WTC11 (cell line): ENCODE data around the gene GRK6.
A peak's percentile ranks its signal among the peaks of the same experiment; 100 is the strongest.

ENCODE experiments used
- CREB1 ChIP-seq: sonication (generic); formaldehyde crosslinking; IDR thresholded peaks from 2 replicates; pipeline ENCODE4 v1.8.0; 2023; ENCODE audit warnings: mild to moderate bottlenecking, missing genetic modification reagents
- ETV6 ChIP-seq: sonication (generic); formaldehyde crosslinking; IDR thresholded peaks from 2 replicates; pipeline ENCODE4 v1.8.1; 2022; ENCODE audit warnings: mild to moderate bottlenecking, missing genetic modification reagents
- FOXK1 ChIP-seq: sonication (generic); formaldehyde crosslinking; IDR thresholded peaks from 2 replicates; pipeline ENCODE4 v1.8.0; 2022; ENCODE audit warnings: mild to moderate bottlenecking, moderate library complexity, missing genetic modification reagents
- JUN ChIP-seq: sonication (generic); formaldehyde crosslinking; IDR thresholded peaks from 2 replicates; pipeline ENCODE4 v1.8.0; 2023; ENCODE audit warnings: mild to moderate bottlenecking, missing genetic modification reagents
- TF ChIP-seq, protein P1 (sequence below): fragments of 250-450 bp; sonication (Bioruptor Pico); IDR thresholded peaks from 2 replicates; pipeline ENCODE4 v1.9.0; 2021; ENCODE audit warnings: mild to moderate bottlenecking, borderline replicate concordance
- TF ChIP-seq, protein P2 (sequence below): fragments of 200-600 bp; IDR thresholded peaks from 2 replicates; pipeline ENCODE4 v1.8.0; 2022; ENCODE audit warnings: antibody characterized with exemption
- TF ChIP-seq, protein P3 (sequence below): sonication (generic); formaldehyde crosslinking; IDR thresholded peaks from 2 replicates; pipeline ENCODE4 v1.8.1; 2022; ENCODE audit warnings: mild to moderate bottlenecking, missing genetic modification reagents, moderate library complexity, borderline replicate concordance

DNA sequence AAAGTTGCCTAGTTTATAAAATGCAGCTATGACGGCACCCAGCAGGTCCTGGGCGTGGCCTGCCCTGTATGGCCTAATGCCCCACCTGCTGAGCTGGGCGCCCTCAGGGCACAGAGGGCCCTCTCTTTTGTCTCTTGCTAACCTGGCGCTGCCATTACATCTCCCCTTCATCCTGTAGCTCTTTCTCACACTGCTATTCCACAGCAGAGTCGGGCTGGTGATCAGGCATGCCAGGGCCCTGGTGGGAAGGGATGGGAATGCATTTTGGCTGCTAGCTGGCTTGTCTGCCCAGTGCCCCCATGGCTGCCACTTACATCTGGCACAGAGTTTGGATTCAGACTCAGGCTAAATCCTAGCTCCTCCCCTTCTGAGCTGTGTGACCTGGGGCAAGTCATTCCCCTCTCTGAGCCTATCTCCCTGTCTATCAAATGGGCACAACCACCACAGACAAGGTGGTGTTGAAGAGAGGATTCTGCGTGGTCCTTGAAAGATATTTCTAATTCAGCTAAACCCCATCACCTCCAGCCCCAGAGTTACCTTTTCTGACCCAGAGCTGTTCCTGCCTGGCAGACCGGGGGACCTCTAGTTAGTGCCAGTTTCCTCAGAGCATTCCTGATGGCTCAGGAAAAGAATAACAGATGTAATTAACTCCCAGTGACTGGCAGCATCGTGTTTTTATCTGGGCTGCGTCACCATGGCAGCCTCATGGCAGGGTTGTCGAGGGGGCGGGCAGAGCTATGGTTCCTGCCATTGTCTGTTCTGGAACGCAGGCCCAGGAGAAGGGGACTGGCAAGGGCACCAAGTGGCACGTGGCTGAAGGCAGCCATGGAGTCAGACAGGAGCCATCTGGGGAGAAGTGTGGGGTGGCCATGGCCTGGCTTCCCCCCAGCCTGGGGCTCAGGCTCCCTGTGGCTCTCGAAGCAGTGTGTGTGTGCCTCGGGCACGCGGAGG is 26.5 kb downstream of the GRK6 start:
- TF ChIP-seq CREB1 (CRISPR knock-in tag) (no peak), JUN (CRISPR knock-in tag) (no peak), ETV6 (CRISPR knock-in tag) (0 out of 2 replicates have a peak, but pooled peaks have one; percentile 8), FOXK1 (CRISPR knock-in tag) (no peak)
- TF ChIP-seq, protein P1, sequence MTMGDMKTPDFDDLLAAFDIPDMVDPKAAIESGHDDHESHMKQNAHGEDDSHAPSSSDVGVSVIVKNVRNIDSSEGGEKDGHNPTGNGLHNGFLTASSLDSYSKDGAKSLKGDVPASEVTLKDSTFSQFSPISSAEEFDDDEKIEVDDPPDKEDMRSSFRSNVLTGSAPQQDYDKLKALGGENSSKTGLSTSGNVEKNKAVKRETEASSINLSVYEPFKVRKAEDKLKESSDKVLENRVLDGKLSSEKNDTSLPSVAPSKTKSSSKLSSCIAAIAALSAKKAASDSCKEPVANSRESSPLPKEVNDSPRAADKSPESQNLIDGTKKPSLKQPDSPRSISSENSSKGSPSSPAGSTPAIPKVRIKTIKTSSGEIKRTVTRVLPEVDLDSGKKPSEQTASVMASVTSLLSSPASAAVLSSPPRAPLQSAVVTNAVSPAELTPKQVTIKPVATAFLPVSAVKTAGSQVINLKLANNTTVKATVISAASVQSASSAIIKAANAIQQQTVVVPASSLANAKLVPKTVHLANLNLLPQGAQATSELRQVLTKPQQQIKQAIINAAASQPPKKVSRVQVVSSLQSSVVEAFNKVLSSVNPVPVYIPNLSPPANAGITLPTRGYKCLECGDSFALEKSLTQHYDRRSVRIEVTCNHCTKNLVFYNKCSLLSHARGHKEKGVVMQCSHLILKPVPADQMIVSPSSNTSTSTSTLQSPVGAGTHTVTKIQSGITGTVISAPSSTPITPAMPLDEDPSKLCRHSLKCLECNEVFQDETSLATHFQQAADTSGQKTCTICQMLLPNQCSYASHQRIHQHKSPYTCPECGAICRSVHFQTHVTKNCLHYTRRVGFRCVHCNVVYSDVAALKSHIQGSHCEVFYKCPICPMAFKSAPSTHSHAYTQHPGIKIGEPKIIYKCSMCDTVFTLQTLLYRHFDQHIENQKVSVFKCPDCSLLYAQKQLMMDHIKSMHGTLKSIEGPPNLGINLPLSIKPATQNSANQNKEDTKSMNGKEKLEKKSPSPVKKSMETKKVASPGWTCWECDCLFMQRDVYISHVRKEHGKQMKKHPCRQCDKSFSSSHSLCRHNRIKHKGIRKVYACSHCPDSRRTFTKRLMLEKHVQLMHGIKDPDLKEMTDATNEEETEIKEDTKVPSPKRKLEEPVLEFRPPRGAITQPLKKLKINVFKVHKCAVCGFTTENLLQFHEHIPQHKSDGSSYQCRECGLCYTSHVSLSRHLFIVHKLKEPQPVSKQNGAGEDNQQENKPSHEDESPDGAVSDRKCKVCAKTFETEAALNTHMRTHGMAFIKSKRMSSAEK (CRISPR knock-in tag) = no peak
- TF ChIP-seq, protein P2, sequence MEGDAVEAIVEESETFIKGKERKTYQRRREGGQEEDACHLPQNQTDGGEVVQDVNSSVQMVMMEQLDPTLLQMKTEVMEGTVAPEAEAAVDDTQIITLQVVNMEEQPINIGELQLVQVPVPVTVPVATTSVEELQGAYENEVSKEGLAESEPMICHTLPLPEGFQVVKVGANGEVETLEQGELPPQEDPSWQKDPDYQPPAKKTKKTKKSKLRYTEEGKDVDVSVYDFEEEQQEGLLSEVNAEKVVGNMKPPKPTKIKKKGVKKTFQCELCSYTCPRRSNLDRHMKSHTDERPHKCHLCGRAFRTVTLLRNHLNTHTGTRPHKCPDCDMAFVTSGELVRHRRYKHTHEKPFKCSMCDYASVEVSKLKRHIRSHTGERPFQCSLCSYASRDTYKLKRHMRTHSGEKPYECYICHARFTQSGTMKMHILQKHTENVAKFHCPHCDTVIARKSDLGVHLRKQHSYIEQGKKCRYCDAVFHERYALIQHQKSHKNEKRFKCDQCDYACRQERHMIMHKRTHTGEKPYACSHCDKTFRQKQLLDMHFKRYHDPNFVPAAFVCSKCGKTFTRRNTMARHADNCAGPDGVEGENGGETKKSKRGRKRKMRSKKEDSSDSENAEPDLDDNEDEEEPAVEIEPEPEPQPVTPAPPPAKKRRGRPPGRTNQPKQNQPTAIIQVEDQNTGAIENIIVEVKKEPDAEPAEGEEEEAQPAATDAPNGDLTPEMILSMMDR = no peak
- TF ChIP-seq, protein P3, sequence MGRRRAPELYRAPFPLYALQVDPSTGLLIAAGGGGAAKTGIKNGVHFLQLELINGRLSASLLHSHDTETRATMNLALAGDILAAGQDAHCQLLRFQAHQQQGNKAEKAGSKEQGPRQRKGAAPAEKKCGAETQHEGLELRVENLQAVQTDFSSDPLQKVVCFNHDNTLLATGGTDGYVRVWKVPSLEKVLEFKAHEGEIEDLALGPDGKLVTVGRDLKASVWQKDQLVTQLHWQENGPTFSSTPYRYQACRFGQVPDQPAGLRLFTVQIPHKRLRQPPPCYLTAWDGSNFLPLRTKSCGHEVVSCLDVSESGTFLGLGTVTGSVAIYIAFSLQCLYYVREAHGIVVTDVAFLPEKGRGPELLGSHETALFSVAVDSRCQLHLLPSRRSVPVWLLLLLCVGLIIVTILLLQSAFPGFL (CRISPR knock-in tag) = no peak
